Adrenal gland (tissue), 12 donors: ENCODE measurements around the gene PRPF8. TPM values are rescaled to one million over a fixed set of nuclear protein-coding genes. Genes with fewer than 3 reads are reported as not detected.

Experiments used
- DNase-seq, 7 donors: peaks; one replicate each; pipeline ENCODE4 v3.0.0-alpha.2; 2019 to 2020
- H3K27ac ChIP-seq, 5 donors: fragments of 200-600 bp; sonication (generic) in 4 of 5; 1 replicate in 3 of 5; 2 replicates in 2 of 5; pipeline versions ENCODE4 v1.5.1 to v1.8.0; 2016 to 2020; ENCODE audit warnings: mild to moderate bottlenecking in 1 of 5
- H3K27me3 ChIP-seq: fragments of 200-600 bp; 2 replicates; pipeline ENCODE4 v1.8.0; 2021
- H3K36me3 ChIP-seq, 2 donors: fragments of 200-600 bp; replicated peaks in 1 of 2; 1 replicate in 1 of 2; 2 replicates in 1 of 2; pipeline versions ENCODE4 v1.5.1 to v1.8.0; 2018 to 2022
- H3K4me1 ChIP-seq, 2 donors: fragments of 200-600 bp; replicated peaks in 1 of 2; 1 replicate in 1 of 2; 2 replicates in 1 of 2; pipeline versions ENCODE4 v1.5.1 to v1.8.0; 2018 to 2021
- H3K4me3 ChIP-seq, 4 donors: fragments of 200-600 bp; sonication (generic) in 3 of 4; one replicate each; pipeline ENCODE4 v1.5.1; 2016 to 2018
- H3K9me3 ChIP-seq, 3 donors: fragments of 200-600 bp; sonication (generic) in 1 of 3; replicated peaks in 1 of 3; 1 replicate in 2 of 3; 2 replicates in 1 of 3; pipeline versions ENCODE4 v1.5.1 to v1.8.0; 2016 to 2021
- POLR2A ChIP-seq, 2 donors: fragments of 450-650 bp; IDR thresholded peaks; one replicate each; pipeline ENCODE4 v1.6.1; 2017; ENCODE audit warnings: antibody characterized with exemption in 2 of 2, mild to moderate bottlenecking in 2 of 2, moderate library complexity in 1 of 2
- WGBS, 4 donors: extraction: QIAGEN DNeasy Blood & Tissue Kit in 2 of 4; methylation state at CpG; one replicate each; pipeline versions ENCODE4 v1.1.5 to v1.1.7; 2013 to 2017; 5-methylcytosine and 5-hydroxymethylcytosine counted together
- intact Hi-C, 2 donors: fragments of 100-400 bp; cut with DNase I; formaldehyde crosslinking; loops; one replicate each; pipeline versions ENCODE4 v1.14.1 to v1.15.0; 2022 to 2023
- polyA plus RNA-seq, 3 donors: library from polyadenylated mRNA; stranded (reverse); fragments of 200-250 nt in 2 of 3; fragments of 350-450 nt in 1 of 3; fragmentation: Illumina TruSeq in 1 of 3; extraction: RNeasy Lipid Tissue Mini Kit (QIAGEN cat#74804) in 1 of 3; gene quantifications; one replicate each; pipeline ENCODE4 v1.2.3, GENCODE V29; 2013 to 2014
- total RNA-seq, 9 donors: library from RNA; depleted of rRNA in 4 of 9; stranded (reverse); fragments of >200 nt in 4 of 9; fragments of 120-200 nt in 1 of 9; fragmentation: NEBNext Ultra II Directional in 1 of 9; extraction: Animal tissue kit (Norgen Biotek cat#: 25700) in 1 of 9; gene quantifications; one replicate each; pipeline versions ENCODE4 v1.1.0 to v1.2.4, GENCODE V29; 2013 to 2023
- TF ChIP-seq, protein P1 (sequence below), 6 experiments: fragments of 450-650 bp in 4 of 6; fragments of 200-600 bp in 2 of 6; sonication (generic) in 1 of 6; IDR thresholded peaks; 1 replicate in 5 of 6; 2 replicates in 1 of 6; pipeline versions ENCODE4 v1.5.1 to v1.8.0; 2016 to 2021; ENCODE audit warnings: antibody characterized with exemption in 6 of 6, mild to moderate bottlenecking in 2 of 6, moderate library complexity in 1 of 6
- donor health status: healthy with polysubstance abuse.
- donor health status: Bipolar disorder and iron deficiency.
- donor health status: DM: yes; HTN: yes; CAD: no.
- donor health status: DM: no; HTN: no; CAD: no.
- donor health status: DM: no; HTN: no; CAD: no.
- donor health status: DM: yes; HTN: yes; CAD: no.

PRPF8 gene
- total and polyA plus RNA-seq, 12 donors, result 107 to 748 (median 212) TPM

DNA sequence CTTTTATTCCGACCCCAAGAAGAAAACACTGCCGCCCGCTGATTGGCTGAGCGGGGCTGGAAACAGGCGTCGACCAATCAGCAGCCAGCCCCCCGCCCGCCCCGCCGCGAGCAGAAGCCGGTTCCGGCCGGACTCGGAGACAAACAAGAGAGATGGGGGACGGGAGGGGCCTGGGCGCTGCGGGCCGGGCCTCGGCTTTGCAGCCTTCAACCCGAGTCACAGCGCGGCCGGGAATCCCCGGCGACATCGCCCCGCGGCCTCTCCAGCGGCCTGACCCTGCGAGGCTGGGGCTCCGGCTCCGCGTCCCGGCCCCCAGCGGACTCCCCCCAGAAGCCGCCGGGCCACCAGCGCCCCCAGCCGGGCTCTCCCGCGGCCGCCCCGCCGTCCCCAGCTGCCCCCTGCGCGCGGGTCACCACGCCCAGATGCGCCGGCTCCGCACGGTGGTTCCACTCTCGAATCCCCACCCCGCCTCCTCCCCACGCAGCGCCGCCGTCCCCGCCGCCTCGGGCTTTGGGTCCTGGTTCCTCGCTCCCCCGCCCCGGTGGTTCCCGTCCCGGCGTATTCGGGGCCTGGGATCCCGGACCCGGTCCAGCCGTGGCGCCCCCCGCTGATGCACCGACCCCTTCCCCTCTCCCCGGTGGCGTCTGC lies 55.7 kb downstream of the PRPF8 start:
- H3K36me3 ChIP-seq, result no peaks in the 10 kb centered on the region
- H3K4me3 ChIP-seq, result peak overlapping the region in 3 of 4 donors; percentile 33 to 82 (median 64)
- WGBS, 4 donors, result 0 to 2% (median 1%) methylated on average over 2 to 77 of the region's 77 CpGs
- peak overlapping the region; percentile 53 to 96 (median 71) for H3K27ac ChIP-seq
- intact Hi-C loops, result loop anchor here (2.0 to 5.0 kb wide), 2 partner anchors 52 to 54 kb away; no protein-coding TSS in a partner anchor
- H3K9me3 ChIP-seq, result no peaks in the 10 kb centered on the region
- H3K4me1 ChIP-seq, result peaks cover 10 to 38% of the 10 kb centered on the region in 2 donors
- H3K27me3 ChIP-seq, result no peaks in the 10 kb centered on the region
- peak; percentile 93 to 98 (median 95) for DNase-seq
- peak; percentile 8 to 51 for TF ChIP-seq POLR2A (IDR thresholded peaks at IDR 0.05)
- TF ChIP-seq, protein P1, sequence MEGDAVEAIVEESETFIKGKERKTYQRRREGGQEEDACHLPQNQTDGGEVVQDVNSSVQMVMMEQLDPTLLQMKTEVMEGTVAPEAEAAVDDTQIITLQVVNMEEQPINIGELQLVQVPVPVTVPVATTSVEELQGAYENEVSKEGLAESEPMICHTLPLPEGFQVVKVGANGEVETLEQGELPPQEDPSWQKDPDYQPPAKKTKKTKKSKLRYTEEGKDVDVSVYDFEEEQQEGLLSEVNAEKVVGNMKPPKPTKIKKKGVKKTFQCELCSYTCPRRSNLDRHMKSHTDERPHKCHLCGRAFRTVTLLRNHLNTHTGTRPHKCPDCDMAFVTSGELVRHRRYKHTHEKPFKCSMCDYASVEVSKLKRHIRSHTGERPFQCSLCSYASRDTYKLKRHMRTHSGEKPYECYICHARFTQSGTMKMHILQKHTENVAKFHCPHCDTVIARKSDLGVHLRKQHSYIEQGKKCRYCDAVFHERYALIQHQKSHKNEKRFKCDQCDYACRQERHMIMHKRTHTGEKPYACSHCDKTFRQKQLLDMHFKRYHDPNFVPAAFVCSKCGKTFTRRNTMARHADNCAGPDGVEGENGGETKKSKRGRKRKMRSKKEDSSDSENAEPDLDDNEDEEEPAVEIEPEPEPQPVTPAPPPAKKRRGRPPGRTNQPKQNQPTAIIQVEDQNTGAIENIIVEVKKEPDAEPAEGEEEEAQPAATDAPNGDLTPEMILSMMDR (IDR thresholded peaks at IDR 0.05), result peak in 3 of 6 experiments; percentile 34 to 53 (median 38)

DNA sequence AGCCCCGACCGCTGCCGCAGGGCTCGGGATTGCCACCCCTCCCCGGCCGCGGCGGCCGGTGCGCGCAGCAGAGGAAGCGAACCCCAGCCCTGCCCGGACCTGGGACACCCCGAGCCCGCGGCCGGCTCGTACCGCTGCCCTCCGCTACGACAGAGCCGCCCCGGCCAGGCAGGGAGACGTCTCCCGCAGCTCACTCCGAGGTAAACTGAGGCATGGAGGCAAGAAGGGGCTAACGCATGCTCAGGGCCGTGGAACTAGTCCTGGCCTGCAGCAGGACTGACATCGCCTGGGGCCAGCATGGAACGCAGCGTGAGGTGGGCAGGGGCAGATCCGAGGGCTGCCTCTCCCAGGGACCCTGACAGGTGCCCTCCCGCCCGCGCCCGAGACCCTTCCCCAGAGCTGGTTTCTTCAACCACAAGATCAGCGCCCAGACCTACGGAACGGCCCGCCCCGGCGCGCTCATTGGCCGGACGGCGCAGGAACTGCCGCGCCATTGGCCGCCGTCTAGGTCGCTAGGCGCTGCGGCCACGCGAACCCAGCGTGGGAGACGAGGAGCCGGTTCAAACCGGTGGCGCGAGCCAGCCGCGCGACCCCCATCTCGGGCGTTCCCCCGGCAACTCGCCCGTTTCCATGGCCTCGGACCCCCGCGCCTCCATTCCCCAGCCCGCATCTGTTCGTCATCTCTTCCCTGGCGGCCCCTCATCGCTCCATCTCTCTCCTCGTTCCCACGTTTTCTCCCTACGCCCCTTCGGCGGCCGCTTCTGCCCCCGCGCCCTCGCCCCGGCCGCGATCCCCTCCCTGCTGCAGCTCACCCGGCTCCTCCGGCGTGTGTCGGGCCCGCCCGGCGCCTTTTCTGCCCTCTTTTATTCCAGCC lies 56.4 kb downstream of the PRPF8 start, which contains the start of gene SLC43A2:
Gene SLC43A2 (minus strand): TSS at position 853 of the 874 bp plus-strand sequence. CDS start 960 bp downstream, outside the sequence.
- H3K4me1 ChIP-seq, result peaks cover 10 to 38% of the 10 kb centered on the region in 2 donors
- 0 to 1% (median 1%) methylated on average over 32 to 95 of the region's 95 CpGs for WGBS, 4 donors

DNA sequence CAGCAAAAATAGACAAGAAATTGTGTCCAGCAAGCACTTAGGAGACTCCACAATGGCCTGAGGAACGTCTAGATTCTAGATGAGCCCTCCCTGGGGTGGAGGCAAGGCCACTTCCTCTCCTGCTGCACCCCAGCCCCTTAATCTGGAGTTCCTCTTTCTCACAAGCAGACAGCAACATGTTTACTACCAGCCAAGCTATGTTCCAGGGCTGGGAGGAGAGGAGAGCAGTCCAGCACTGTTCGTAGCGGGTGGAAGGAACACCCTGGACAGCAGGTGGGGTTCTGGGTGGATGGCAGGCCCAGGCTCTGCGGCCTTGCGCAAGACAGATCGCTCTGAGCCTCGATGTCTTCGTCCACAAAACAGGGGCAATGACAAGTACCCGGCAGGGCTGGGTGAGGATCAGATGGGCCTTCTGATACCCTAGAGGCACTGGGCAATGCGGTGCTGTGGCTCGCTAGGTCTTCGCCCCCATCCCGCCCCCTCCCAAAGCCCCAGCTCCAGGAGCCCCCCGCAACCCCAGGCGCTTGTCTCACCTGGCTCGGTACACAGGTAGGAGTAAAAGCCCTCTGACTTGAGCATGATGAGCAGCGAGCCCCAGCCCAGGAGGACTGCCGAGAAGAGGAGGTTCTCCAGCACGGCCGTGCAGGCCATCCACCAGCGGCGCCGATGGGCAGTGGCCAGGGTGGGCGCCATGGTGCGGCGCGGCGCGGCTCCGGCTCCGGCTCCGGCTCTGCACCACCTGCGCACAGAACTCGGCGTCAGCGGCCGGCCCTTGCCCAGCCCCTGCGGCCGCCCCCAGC lies 57.3 kb downstream of the PRPF8 start:
- Histone ChIP-seq H3K4me1 (peaks cover 10 to 38% of the 10 kb centered on the region in 2 donors), H3K9me3 (no peaks in the 10 kb centered on the region), H3K36me3 (no peaks in the 10 kb centered on the region), H3K4me3 (peak overlapping the region; percentile 2 to 82 (median 53)), H3K27ac (peak overlapping the region in 4 of 5 donors; percentile 48 to 96 (median 77)), H3K27me3 (no peaks in the 10 kb centered on the region)
- TF ChIP-seq POLR2A (IDR thresholded peaks at IDR 0.05), result peak; percentile 31 to 42
- TF ChIP-seq, protein P1 (IDR thresholded peaks at IDR 0.05), result no peak
- DNase-seq, result peak in 4 of 7 donors; percentile 50 to 77 (median 57)
- intact Hi-C loops, result loop anchor here in 1 of 2 donors (5.0 kb wide), 1 partner anchor 50 kb away; no protein-coding TSS in a partner anchor
- WGBS, 4 donors, result 21 to 59% (median 33%) methylated on average over 2 to 39 of the region's 39 CpGs

More for the DNA sequence above, 56.4 kb downstream of the PRPF8 start, which contains the start of gene SLC43A2:
- Histone ChIP-seq H3K4me3 (peak within 1 kb of the TSS; percentile 2 to 82 (median 53)), H3K36me3 (no peaks in the 10 kb centered on the region), H3K9me3 (no peaks in the 10 kb centered on the region), H3K27ac (peak within 1 kb of the TSS; percentile 53 to 96 (median 71)), H3K27me3 (no peaks in the 10 kb centered on the region)
- TF ChIP-seq POLR2A (IDR thresholded peaks at IDR 0.05), result peak in 1 of 2 donors; percentile 6
- TF ChIP-seq, protein P1 (IDR thresholded peaks at IDR 0.05), result no peak
- intact Hi-C loops, result loop anchor here (2.0 to 5.0 kb wide), 2 partner anchors 51 to 53 kb away; no protein-coding TSS in a partner anchor
- DNase-seq, result peak; percentile 67 to 87 (median 77)
